ENCODE data around the gene MATN3. TPM values are rescaled to one million over a fixed set of nuclear protein-coding genes. Genes with fewer than 3 reads are reported as not detected.

MATN3 gene
- polyA plus RNA-seq, 1 donor (not counting 4 experiments of a cell fraction or from before 2014, with no cell fraction given) = 1.4 TPM

- FAIRE-seq (no peak), DNase-seq (ENCODE audit: low read depth, low spot score) (no peak)
- no peak overlapping the region for H3K9ac ChIP-seq (ENCODE audit: control insufficient read depth, extremely low read depth, insufficient read depth, low read length)
- H3K27me3 ChIP-seq (ENCODE audit: control insufficient read depth, extremely low read depth, insufficient read depth, low read length) = no peaks in the 10 kb centered on the region
- no peaks in the 10 kb centered on the region for H3K36me3 ChIP-seq (ENCODE audit: control insufficient read depth in 2 of 2, extremely low read depth in 1 of 2, insufficient read depth in 2 of 2, low read length in 2 of 2)
- H3K9me1 ChIP-seq (ENCODE audit: control insufficient read depth, extremely low read depth, insufficient read depth, low read length) = no peaks in the 10 kb centered on the region
- H3K79me2 ChIP-seq (ENCODE audit: control insufficient read depth, insufficient read depth, low read length) = peaks cover 5% of the 10 kb centered on the region
- no peak overlapping the region for H3K4me2 ChIP-seq (ENCODE audit: control insufficient read depth, extremely low read depth, insufficient read depth, low read depth, low read length)
- H3K4me1 ChIP-seq (ENCODE audit: control insufficient read depth, extremely low read depth, insufficient read depth, low read length) = peaks cover 15% of the 10 kb centered on the region
- H2AFZ ChIP-seq (ENCODE audit: control insufficient read depth, low read length) = no peak overlapping the region
- dilution Hi-C loops (cut with MboI; ENCODE audit: extremely low pct_ligation_motif_present, low sequenced_read_pairs) = no loop called here
- TF ChIP-seq CTCF (optimal IDR thresholded peaks at IDR 0.05 in 1 of 3, IDR thresholded peaks at IDR 0.05 in 1 of 3, conservative IDR thresholded peaks at IDR 0.05 in 1 of 3; ENCODE audit: extremely low read depth in 1 of 3, insufficient read depth in 2 of 3, low read length in 3 of 3) (no peak), EZH2 (IDR thresholded peaks at IDR 0.05; ENCODE audit: low read length) (no peak)
- H3K4me3 ChIP-seq (ENCODE audit: control insufficient read depth in 2 of 3, extremely low read depth in 1 of 3, insufficient read depth in 2 of 3, low read depth in 1 of 3, low read length in 3 of 3) = no peak overlapping the region
- no peak overlapping the region for H3K27ac ChIP-seq (ENCODE audit: control insufficient read depth, insufficient read depth, low read length)
- no peaks in the 10 kb centered on the region for H3K9me3 ChIP-seq (ENCODE audit: control insufficient read depth, low read depth, low read length)
- no peaks in the 10 kb centered on the region for H4K20me1 ChIP-seq (ENCODE audit: control insufficient read depth, extremely low read depth, insufficient read depth, low read length)
Observed at GRCh38 chr2:19991895-19992294, 20.6 kb downstream of the MATN3 start.

- Histone ChIP-seq H3K9ac (ENCODE audit: control insufficient read depth, extremely low read depth, insufficient read depth, low read length) (peak overlapping the region; percentile 67), H3K4me2 (ENCODE audit: control insufficient read depth, extremely low read depth, insufficient read depth, low read depth, low read length) (peak overlapping the region; percentile 89), H3K27me3 (ENCODE audit: control insufficient read depth, extremely low read depth, insufficient read depth, low read length) (no peaks in the 10 kb centered on the region), H3K9me3 (ENCODE audit: control insufficient read depth, low read depth, low read length) (no peaks in the 10 kb centered on the region), H3K36me3 (ENCODE audit: control insufficient read depth in 2 of 2, extremely low read depth in 1 of 2, insufficient read depth in 2 of 2, low read length in 2 of 2) (no peaks in the 10 kb centered on the region), H4K20me1 (ENCODE audit: control insufficient read depth, extremely low read depth, insufficient read depth, low read length) (no peaks in the 10 kb centered on the region), H3K27ac (ENCODE audit: control insufficient read depth, insufficient read depth, low read length) (no peak overlapping the region), H2AFZ (ENCODE audit: control insufficient read depth, low read length) (peak overlapping the region; percentile 98), H3K79me2 (ENCODE audit: control insufficient read depth, insufficient read depth, low read length) (peaks cover 5% of the 10 kb centered on the region), H3K4me1 (ENCODE audit: control insufficient read depth, extremely low read depth, insufficient read depth, low read length) (peaks cover 15% of the 10 kb centered on the region), H3K9me1 (ENCODE audit: control insufficient read depth, extremely low read depth, insufficient read depth, low read length) (no peaks in the 10 kb centered on the region), H3K4me3 (ENCODE audit: control insufficient read depth in 2 of 3, extremely low read depth in 1 of 3, insufficient read depth in 2 of 3, low read depth in 1 of 3, low read length in 3 of 3) (peak overlapping the region; percentile 57 to 90 (median 88))
- dilution Hi-C loops (cut with MboI; ENCODE audit: extremely low pct_ligation_motif_present, low sequenced_read_pairs) = no loop called here
- no peak for DNase-seq (ENCODE audit: low read depth, low spot score)
- TF ChIP-seq EZH2 (IDR thresholded peaks at IDR 0.05; ENCODE audit: low read length) (no peak), CTCF (optimal IDR thresholded peaks at IDR 0.05 in 1 of 3, IDR thresholded peaks at IDR 0.05 in 1 of 3, conservative IDR thresholded peaks at IDR 0.05 in 1 of 3; ENCODE audit: extremely low read depth in 1 of 3, insufficient read depth in 2 of 3, low read length in 3 of 3) (no peak)
- no peak for FAIRE-seq
Observed at GRCh38 chr2:19990416-19990728, 22.1 kb downstream of the MATN3 start.

All from keratinocyte (primary cell).